GM23248 (cell line): ENCODE measurements around the gene ARHGEF4. TPM values are rescaled to one million over a fixed set of nuclear protein-coding genes. Genes with fewer than 3 reads are reported as not detected.

Experiments used
- DNase-seq: peaks from one replicate; pipeline ENCODE4 v3.0.0-alpha.2; 2015
- H2AFZ ChIP-seq: fragments of 200-600 bp; sonication (generic); 2 replicates; pipeline ENCODE4 v1.6.1; 2016; ENCODE audit warnings: antibody characterized with exemption
- H3F3A ChIP-seq: fragments of 200-600 bp; sonication (generic); 2 replicates; pipeline ENCODE4 v1.6.1; 2016; ENCODE audit warnings: mild to moderate bottlenecking, antibody characterized with exemption, mixed run types; ENCODE audit not compliant: insufficient read depth
- H3K27ac ChIP-seq: fragments of 200-600 bp; sonication (generic); 2 replicates; pipeline ENCODE4 v1.5.1; 2016; ENCODE audit warnings: mild to moderate bottlenecking
- H3K27me3 ChIP-seq: fragments of 200-600 bp; sonication (generic); replicated peaks from 2 replicates; pipeline ENCODE4 v1.6.1; 2016; ENCODE audit warnings: mild to moderate bottlenecking; ENCODE audit not compliant: insufficient read depth
- H3K36me3 ChIP-seq: fragments of 200-600 bp; sonication (generic); 2 replicates; pipeline ENCODE4 v1.6.1; 2016; ENCODE audit warnings: low read depth, mild to moderate bottlenecking
- H3K4me1 ChIP-seq: fragments of 200-600 bp; sonication (generic); 2 replicates; pipeline ENCODE4 v1.6.1; 2016; ENCODE audit warnings: mild to moderate bottlenecking; ENCODE audit not compliant: insufficient read depth
- H3K4me2 ChIP-seq: fragments of 200-600 bp; sonication (generic); one replicate; pipeline ENCODE4 v1.6.1; 2016; ENCODE audit warnings: mild to moderate bottlenecking; ENCODE audit not compliant: unreplicated experiment
- H3K4me3 ChIP-seq: fragments of 200-600 bp; sonication (generic); 2 replicates; pipeline ENCODE4 v1.5.1; 2016; ENCODE audit warnings: mild to moderate bottlenecking
- H3K79me2 ChIP-seq: fragments of 200-600 bp; sonication (generic); 2 replicates; pipeline ENCODE4 v1.6.1; 2016; ENCODE audit warnings: mild to moderate bottlenecking; ENCODE audit not compliant: insufficient read depth
- H3K9ac ChIP-seq: fragments of 200-600 bp; sonication (generic); 2 replicates; pipeline ENCODE4 v1.6.1; 2016; ENCODE audit warnings: mild to moderate bottlenecking
- H3K9me2 ChIP-seq: fragments of 200-600 bp; sonication (generic); 2 replicates; pipeline ENCODE4 v1.6.1; 2016; ENCODE audit warnings: mixed run types, mild to moderate bottlenecking, moderate library complexity; ENCODE audit not compliant: insufficient read depth
- H3K9me3 ChIP-seq: fragments of 200-600 bp; sonication (generic); one replicate; pipeline ENCODE4 v1.6.1; 2017; ENCODE audit warnings: low read depth
- H4K20me1 ChIP-seq: fragments of 200-600 bp; sonication (generic); 2 replicates; pipeline ENCODE4 v1.6.0; 2016; ENCODE audit not compliant: insufficient read depth
- EZH2 ChIP-seq: fragments of 200-600 bp; sonication (generic); IDR thresholded peaks from 2 replicates; pipeline ENCODE4 v1.6.1; 2018; ENCODE audit warnings: antibody characterized with exemption, mild to moderate bottlenecking; ENCODE audit not compliant: insufficient read depth, poor library complexity, severe bottlenecking
- EZH2phosphoT487 ChIP-seq: fragments of 200-600 bp; sonication (generic); IDR thresholded peaks from 2 replicates; pipeline ENCODE4 v1.6.1; 2018; ENCODE audit warnings: antibody characterized with exemption, moderate library complexity, mild to moderate bottlenecking, low read depth; ENCODE audit not compliant: insufficient read depth
- WGBS, 2 experiments: methylation state at CpG; one replicate each; pipeline ENCODE4 v1.1.6; 2015 to 2017; ENCODE audit warnings: low lambda C conversion rate in 2 of 2, low coverage in 1 of 2; ENCODE audit errors: missing lambda C conversion rate in 2 of 2; 5-methylcytosine and 5-hydroxymethylcytosine counted together
- in situ Hi-C: fragments of 300-500 bp; cut with MboI; formaldehyde crosslinking; loops from 2 replicates; pipeline ENCODE4 v1.15.0; 2020
- polyA plus RNA-seq: library from polyadenylated mRNA; unstranded; fragments of >200 nt; fragmentation: Nextera tagmentation; extraction: Ambion mirVana; gene quantifications from 2 replicates; pipeline ENCODE4 v1.2.1, GENCODE V29; 2016
- total RNA-seq: library from RNA; depleted of rRNA; stranded (reverse); fragments of >200 nt; shearing (Covaris generic); gene quantifications from 2 replicates; pipeline ENCODE4 v1.2.3, GENCODE V29; 2014

Gene ARHGEF4
- total and polyA plus RNA-seq, 2 experiments from 2014 or later, result 7.4 to 26.0 TPM

DNA sequence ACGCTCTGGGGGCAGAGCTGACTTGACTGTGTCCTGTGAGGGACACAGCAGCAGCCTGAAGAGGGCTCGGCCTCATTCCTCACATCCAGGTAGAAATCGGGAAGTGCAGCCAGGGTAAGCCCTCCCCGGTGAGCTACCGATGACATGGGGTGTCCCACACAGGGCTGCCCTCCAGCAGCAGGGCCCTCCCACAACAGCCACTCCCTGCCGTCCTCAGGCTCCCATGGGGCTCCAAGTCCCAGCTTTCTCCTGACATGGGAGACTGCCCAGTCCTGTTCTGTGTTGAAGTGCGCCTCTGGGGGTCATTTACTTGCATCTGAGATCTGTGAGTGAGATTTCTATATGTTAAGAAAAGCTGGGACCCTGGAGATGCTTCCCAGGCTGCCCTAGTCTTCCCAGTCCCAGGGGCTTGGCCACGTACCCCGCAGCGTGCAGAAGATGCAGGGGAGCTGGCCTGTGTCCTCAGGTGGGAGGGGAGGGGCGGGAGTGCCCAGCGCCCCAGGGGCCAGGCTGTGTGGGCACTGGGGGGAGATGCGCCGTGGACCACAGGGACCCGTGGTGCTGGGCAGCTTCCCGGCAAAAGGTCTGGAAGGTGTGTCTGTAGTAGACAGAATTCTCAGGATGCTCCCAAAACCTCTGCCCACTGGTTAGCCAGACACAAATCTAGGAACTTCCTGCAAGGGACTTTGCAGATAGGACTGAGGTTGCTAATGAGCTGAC lies 168.7 kb downstream of the ARHGEF4 start:
- H4K20me1 ChIP-seq, result no peaks in the 10 kb centered on the region
- TF ChIP-seq EZH2 (no peak), EZH2phosphoT487 (no peak)
- H3K9me3 ChIP-seq, result no peaks in the 10 kb centered on the region
- no peak overlapping the region for H3K27ac ChIP-seq
- no peak overlapping the region for H3K4me3 ChIP-seq
- H3K9ac ChIP-seq, result no peak overlapping the region
- WGBS, 2 experiments, result 30 to 44% methylated on average over 12 to 16 of the region's 16 CpGs
- no peaks in the 10 kb centered on the region for H3K9me2 ChIP-seq
- no peaks in the 10 kb centered on the region for H3K79me2 ChIP-seq
- no peak for DNase-seq
- no peak overlapping the region for H3K4me2 ChIP-seq
- no peaks in the 10 kb centered on the region for H3F3A ChIP-seq
- in situ Hi-C loops, result no loop called here
- H2AFZ ChIP-seq, result no peak overlapping the region
- H3K27me3 ChIP-seq, result peaks cover 30% of the 10 kb centered on the region; the same call in 1 of the 2 replicates
- no peaks in the 10 kb centered on the region for H3K4me1 ChIP-seq
- no peaks in the 10 kb centered on the region for H3K36me3 ChIP-seq

DNA sequence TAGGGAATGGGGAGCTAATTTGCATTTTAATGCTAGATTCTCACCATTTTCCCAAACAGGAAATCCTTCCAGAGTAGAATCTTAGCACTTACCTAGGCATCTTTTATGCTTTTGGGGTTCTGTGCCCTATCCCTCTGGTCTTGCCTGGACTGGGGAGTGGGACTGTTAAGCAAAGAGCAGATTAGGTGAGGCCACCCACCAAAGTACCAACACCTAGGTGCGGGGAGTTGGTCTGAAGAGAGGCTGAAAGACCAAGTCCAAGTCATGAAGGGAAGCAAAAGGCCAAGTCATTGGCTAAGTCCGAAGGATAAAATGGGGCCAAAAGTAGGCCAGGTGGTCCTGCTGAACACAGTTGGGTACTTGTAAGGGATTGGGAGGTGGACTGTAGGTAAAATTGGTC lies 169.8 kb downstream of the ARHGEF4 start:
- no peak overlapping the region for H2AFZ ChIP-seq
- no peaks in the 10 kb centered on the region for H3K79me2 ChIP-seq
- H3K9ac ChIP-seq, result no peak overlapping the region
- no peaks in the 10 kb centered on the region for H3K36me3 ChIP-seq
- no peaks in the 10 kb centered on the region for H3F3A ChIP-seq
- no peaks in the 10 kb centered on the region for H4K20me1 ChIP-seq
- H3K4me2 ChIP-seq, result no peak overlapping the region
- H3K4me3 ChIP-seq, result no peak overlapping the region
- TF ChIP-seq EZH2phosphoT487, result no peak
- no peak for TF ChIP-seq EZH2
- no peak for DNase-seq
- in situ Hi-C loops, result no loop called here
- H3K27ac ChIP-seq, result no peak overlapping the region
- H3K9me2 ChIP-seq, result no peaks in the 10 kb centered on the region
- H3K27me3 ChIP-seq, result peaks cover 28% of the 10 kb centered on the region
- WGBS, 2 experiments, result 47 to 49% methylated on average over 2 of the region's 2 CpGs
- no peaks in the 10 kb centered on the region for H3K9me3 ChIP-seq
- no peaks in the 10 kb centered on the region for H3K4me1 ChIP-seq

DNA sequence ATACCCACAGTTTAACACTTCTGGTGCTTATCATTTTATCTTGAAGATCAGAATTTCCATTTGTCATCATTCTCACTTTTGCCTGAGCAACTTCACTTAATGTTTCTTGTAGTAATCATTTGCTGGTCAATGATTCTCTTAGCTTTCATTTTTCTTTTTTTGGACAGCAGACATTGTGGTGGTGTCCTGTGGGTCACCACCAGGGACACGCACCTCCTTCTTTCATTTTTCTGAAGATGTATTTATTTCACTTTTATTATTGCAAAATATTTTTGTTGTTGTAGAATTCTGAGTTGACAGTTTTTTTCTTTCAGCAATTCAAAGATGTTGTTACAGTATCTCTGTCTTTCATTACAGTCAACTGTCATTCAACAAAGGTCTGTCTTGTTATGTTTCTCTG lies 172.3 kb downstream of the ARHGEF4 start:
- H4K20me1 ChIP-seq, result no peaks in the 10 kb centered on the region
- H3K9ac ChIP-seq, result no peak overlapping the region
- TF ChIP-seq EZH2phosphoT487 (no peak), EZH2 (no peak)
- H3K27me3 ChIP-seq, result peaks cover 20% of the 10 kb centered on the region
- H3F3A ChIP-seq, result no peaks in the 10 kb centered on the region
- H3K9me2 ChIP-seq, result no peaks in the 10 kb centered on the region
- H3K4me2 ChIP-seq, result no peak overlapping the region
- H3K36me3 ChIP-seq, result no peaks in the 10 kb centered on the region
- H3K27ac ChIP-seq, result no peak overlapping the region
- H2AFZ ChIP-seq, result no peak overlapping the region
- no peak for DNase-seq
- H3K9me3 ChIP-seq, result no peaks in the 10 kb centered on the region
- 40 to 50% methylated on average over 1 of the region's 1 CpG for WGBS, 2 experiments
- in situ Hi-C loops, result no loop called here
- no peaks in the 10 kb centered on the region for H3K4me1 ChIP-seq
- no peak overlapping the region for H3K4me3 ChIP-seq
- no peaks in the 10 kb centered on the region for H3K79me2 ChIP-seq

DNA sequence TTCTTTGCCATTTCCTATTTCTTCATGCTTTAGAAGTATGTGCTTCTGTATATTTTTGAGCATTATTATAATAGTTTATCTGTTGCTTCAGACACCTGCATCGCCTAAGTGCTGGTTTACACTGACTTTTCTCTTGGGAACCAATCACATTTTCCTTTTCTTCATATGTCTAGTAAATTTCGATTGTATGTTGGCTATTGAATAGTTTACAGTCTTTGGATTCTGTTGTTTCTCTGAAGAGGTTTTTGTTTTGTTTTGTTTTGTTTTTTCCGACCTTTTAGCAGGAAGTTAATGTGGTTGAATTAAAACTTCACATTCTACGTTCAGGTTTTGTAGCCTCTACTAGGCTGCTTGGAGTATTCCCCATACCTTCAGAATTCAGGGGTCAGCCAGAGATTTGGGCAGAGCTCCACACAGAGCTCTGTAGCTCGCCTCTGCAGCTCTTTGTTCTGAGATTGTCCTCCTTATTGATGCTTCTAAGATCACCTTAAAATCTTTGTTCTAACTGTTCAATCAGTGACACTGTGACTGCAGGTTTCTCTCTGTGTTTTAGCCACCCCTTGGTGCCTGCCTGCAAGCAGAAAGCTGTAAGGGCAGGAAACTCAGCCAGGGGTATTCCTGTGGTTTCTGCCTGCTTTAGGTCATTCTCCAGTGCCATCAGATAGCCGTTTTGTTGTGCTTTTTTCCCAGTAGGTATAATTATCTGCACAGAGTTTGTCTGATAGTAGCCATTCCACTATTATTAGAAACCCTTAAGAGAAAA lies 173.2 kb downstream of the ARHGEF4 start:
- 27 to 29% methylated on average over 6 of the region's 6 CpGs for WGBS, 2 experiments
- in situ Hi-C loops, result no loop called here
- no peaks in the 10 kb centered on the region for H3K9me3 ChIP-seq
- H3K79me2 ChIP-seq, result no peaks in the 10 kb centered on the region
- no peaks in the 10 kb centered on the region for H4K20me1 ChIP-seq
- no peaks in the 10 kb centered on the region for H3K36me3 ChIP-seq
- H3K4me2 ChIP-seq, result no peak overlapping the region
- H3F3A ChIP-seq, result no peaks in the 10 kb centered on the region
- H3K9ac ChIP-seq, result no peak overlapping the region
- TF ChIP-seq EZH2, result no peak
- H3K4me3 ChIP-seq, result no peak overlapping the region
- no peak for DNase-seq
- H3K27ac ChIP-seq, result no peak overlapping the region
- no peaks in the 10 kb centered on the region for H3K4me1 ChIP-seq
- no peak overlapping the region for H2AFZ ChIP-seq
- peaks cover 15% of the 10 kb centered on the region for H3K27me3 ChIP-seq
- H3K9me2 ChIP-seq, result no peaks in the 10 kb centered on the region
